HCT116 (cell line): ENCODE results near the gene SHISA7.

ENCODE experiments used
- CEBPB ChIP-seq: IDR thresholded peaks from 2 replicates; pipeline ENCODE4 v1.6.1; 2012; ENCODE audit warnings: low read depth
- CTCF ChIP-seq, 3 experiments: fragments of 200-600 bp in 1 of 3; sonication (generic) in 1 of 3; IDR thresholded peaks in 2 of 3; conservative IDR thresholded peaks in 1 of 3; 2 replicates each; pipeline ENCODE4 v1.5.1; 2012 to 2017; ENCODE audit warnings: low read depth in 2 of 3, low read length in 2 of 3, antibody characterized with exemption in 1 of 3, borderline replicate concordance in 1 of 3, control low read depth in 1 of 3, mild to moderate bottlenecking in 1 of 3, mixed read lengths in 1 of 3, mixed run types in 1 of 3, moderate library complexity in 1 of 3; ENCODE audit not compliant: insufficient read depth in 1 of 3
- EZH2 ChIP-seq: fragments of 200-600 bp; sonication (generic); IDR thresholded peaks from 2 replicates; pipeline ENCODE4 v1.6.1; 2017; ENCODE audit warnings: antibody characterized with exemption, mixed run types
- EZH2phosphoT487 ChIP-seq: fragments of 200-600 bp; IDR thresholded peaks from 2 replicates; pipeline ENCODE4 v1.6.1; 2018; ENCODE audit warnings: antibody characterized with exemption, borderline replicate concordance
- JUND ChIP-seq: IDR thresholded peaks from 2 replicates; pipeline ENCODE4 v1.6.1; 2012
- POLR2A ChIP-seq: IDR thresholded peaks from 2 replicates; pipeline ENCODE4 v1.7.0; 2011; ENCODE audit warnings: borderline replicate concordance; ENCODE audit not compliant: insufficient read depth, insufficient read length; ENCODE audit errors: extremely low read depth
- POLR2AphosphoS5 ChIP-seq: IDR thresholded peaks from 2 replicates; pipeline ENCODE4 v1.6.1; 2011; ENCODE audit warnings: mild to moderate bottlenecking, low read depth, low read length, moderate library complexity
- RAD21 ChIP-seq: IDR thresholded peaks from 2 replicates; pipeline ENCODE4 v1.6.1; 2012; ENCODE audit warnings: low read depth, mild to moderate bottlenecking
- SIN3A ChIP-seq: IDR thresholded peaks from 2 replicates; pipeline ENCODE4 v1.6.1; 2012; ENCODE audit warnings: low read depth
- ZBTB33 ChIP-seq: IDR thresholded peaks from 2 replicates; pipeline ENCODE4 v1.6.1; 2011; ENCODE audit warnings: mild to moderate bottlenecking, low read length, moderate library complexity; ENCODE audit not compliant: insufficient replicate concordance; ENCODE audit errors: extremely low read depth
- ZFX ChIP-seq: fragments of 450-650 bp; IDR thresholded peaks from 2 replicates; pipeline ENCODE4 v1.6.1; 2017
- TF ChIP-seq, protein P1 (sequence below): IDR thresholded peaks from 2 replicates; pipeline ENCODE4 v1.6.1; 2012; ENCODE audit warnings: low read depth

DNA sequence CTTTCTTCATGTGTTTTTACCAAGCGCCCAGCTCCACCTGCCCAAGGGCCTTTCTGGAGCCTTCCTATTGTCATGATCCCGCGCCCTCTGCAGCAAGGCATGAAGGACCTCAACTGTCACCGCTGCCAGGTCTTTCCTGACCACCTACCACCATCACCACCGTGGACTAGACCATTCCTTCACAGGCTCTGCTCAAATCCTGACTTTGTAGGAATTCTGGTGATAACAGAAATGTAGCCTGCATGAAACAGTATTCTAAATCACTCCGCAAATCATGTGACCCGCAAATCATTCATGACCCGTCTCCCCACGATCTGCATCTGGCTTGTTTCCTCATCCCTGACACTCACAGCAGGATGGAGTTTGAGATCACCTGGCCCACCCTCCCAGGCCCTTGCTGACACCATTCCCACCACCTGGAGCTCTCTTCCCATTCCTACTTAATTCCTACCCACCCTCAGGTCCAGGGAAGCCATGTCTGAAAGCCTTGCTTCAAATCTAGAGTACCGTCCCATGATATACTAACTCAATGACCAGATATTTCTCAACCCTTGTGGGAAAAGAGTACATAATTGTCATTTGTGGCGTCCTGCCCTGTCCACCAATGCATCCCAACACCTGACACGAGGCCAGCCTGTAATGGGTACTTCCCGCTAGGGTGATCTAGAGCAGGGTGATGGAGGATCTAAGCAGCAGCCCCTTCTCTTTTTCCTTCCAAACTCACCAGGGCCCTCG, 36.8 kb downstream of the SHISA7 start:
- TF ChIP-seq CEBPB (no peak), CTCF (IDR thresholded peaks at IDR 0.05 in 2 of 3, conservative IDR thresholded peaks at IDR 0.05 in 1 of 3; ENCODE audit: borderline replicate concordance in 1 of 3, insufficient read depth in 1 of 3, low read depth in 2 of 3, low read length in 2 of 3) (no peak), POLR2A (no peak), JUND (no peak), RAD21 (no peak), SIN3A (no peak), EZH2 (no peak), EZH2phosphoT487 (no peak), ZFX (no peak), POLR2AphosphoS5 (no peak), ZBTB33 (no peak)
- TF ChIP-seq, protein P1, sequence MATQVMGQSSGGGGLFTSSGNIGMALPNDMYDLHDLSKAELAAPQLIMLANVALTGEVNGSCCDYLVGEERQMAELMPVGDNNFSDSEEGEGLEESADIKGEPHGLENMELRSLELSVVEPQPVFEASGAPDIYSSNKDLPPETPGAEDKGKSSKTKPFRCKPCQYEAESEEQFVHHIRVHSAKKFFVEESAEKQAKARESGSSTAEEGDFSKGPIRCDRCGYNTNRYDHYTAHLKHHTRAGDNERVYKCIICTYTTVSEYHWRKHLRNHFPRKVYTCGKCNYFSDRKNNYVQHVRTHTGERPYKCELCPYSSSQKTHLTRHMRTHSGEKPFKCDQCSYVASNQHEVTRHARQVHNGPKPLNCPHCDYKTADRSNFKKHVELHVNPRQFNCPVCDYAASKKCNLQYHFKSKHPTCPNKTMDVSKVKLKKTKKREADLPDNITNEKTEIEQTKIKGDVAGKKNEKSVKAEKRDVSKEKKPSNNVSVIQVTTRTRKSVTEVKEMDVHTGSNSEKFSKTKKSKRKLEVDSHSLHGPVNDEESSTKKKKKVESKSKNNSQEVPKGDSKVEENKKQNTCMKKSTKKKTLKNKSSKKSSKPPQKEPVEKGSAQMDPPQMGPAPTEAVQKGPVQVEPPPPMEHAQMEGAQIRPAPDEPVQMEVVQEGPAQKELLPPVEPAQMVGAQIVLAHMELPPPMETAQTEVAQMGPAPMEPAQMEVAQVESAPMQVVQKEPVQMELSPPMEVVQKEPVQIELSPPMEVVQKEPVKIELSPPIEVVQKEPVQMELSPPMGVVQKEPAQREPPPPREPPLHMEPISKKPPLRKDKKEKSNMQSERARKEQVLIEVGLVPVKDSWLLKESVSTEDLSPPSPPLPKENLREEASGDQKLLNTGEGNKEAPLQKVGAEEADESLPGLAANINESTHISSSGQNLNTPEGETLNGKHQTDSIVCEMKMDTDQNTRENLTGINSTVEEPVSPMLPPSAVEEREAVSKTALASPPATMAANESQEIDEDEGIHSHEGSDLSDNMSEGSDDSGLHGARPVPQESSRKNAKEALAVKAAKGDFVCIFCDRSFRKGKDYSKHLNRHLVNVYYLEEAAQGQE = no peak
